Activated T-cell treated with anti-CD3 and anti-CD28 coated beads for 48 hours (primary cell): ENCODE measurements around the gene SPIB.
A peak's percentile ranks its signal among the peaks of the same experiment; 100 is the strongest.

Source experiments
- DNase-seq: peaks from one replicate; pipeline ENCODE4 v3.0.0-alpha.2; 2020; ENCODE audit warnings: low read depth

SPIB gene

GRCh38 chr19:50419022-50419579, 363 bp downstream of the SPIB start:
- DNase-seq: no peak

GRCh38 chr19:50419580-50420035, 870 bp downstream of the SPIB start:
- DNase-seq: no peak

GRCh38 chr19:50420127-50420526, 1.4 kb downstream of the SPIB start:
- no peak for DNase-seq

- no peak for DNase-seq
Observed at GRCh38 chr19:50420808-50421207, 2.1 kb downstream of the SPIB start.

GRCh38 chr19:50422397-50423278, 3.9 kb downstream of the SPIB start:
- no peak for DNase-seq

- no peak for DNase-seq
Observed at GRCh38 chr19:50423279-50424113, 4.8 kb downstream of the SPIB start.

GRCh38 chr19:50425581-50425980, 6.8 kb downstream of the SPIB start:
- no peak for DNase-seq

GRCh38 chr19:50427318-50427925, 8.7 kb downstream of the SPIB start:
- no peak for DNase-seq

GRCh38 chr19:50427997-50428425, 9.3 kb downstream of the SPIB start:
- no peak for DNase-seq

GRCh38 chr19:50428772-50429463, 10.2 kb downstream of the SPIB start:
- DNase-seq: no peak

GRCh38 chr19:50430888-50431342, 12.2 kb downstream of the SPIB start:
- DNase-seq: no peak

GRCh38 chr19:50431343-50432220, 12.8 kb downstream of the SPIB start:
- DNase-seq: peak; percentile 81

- DNase-seq: no peak
Observed at GRCh38 chr19:50432221-50433028, 13.7 kb downstream of the SPIB start, which contains the start of gene MYBPC2. MYBPC2 (plus strand) TSS chr19:50432892; CDS start chr19:50432954, 62 bp downstream.

- no peak for DNase-seq
Observed at GRCh38 chr19:50433201-50434180, 14.8 kb downstream of the SPIB start.

- DNase-seq: no peak
Observed at GRCh38 chr19:50434525-50434924, 15.8 kb downstream of the SPIB start.

GRCh38 chr19:50435221-50435620, 16.5 kb downstream of the SPIB start:
- no peak for DNase-seq

GRCh38 chr19:50435627-50436026, 16.9 kb downstream of the SPIB start:
- no peak for DNase-seq

GRCh38 chr19:50437862-50438449, 19.2 kb downstream of the SPIB start:
- DNase-seq: no peak
